Activated B cell treated with CpG ODN at 0.5 μM for 24 hours (primary cell): ENCODE results near the gene TNFRSF1A. TPM values are rescaled to one million over a fixed set of nuclear protein-coding genes. Genes with fewer than 3 reads are reported as not detected.

Source experiments
- ATAC-seq: fragments of 200-7000 bp; cut with Tn5 transposase; one replicate; pipeline ENCODE4 v1.10.0; 2021; ENCODE audit warnings: low read depth, mild to moderate bottlenecking, moderate library complexity
- CTCF ChIA-PET: fragments of 350-600 bp; sonication (Branson Sonifier 250); formaldehyde crosslinking; loops from one replicate; lab custom pipeline; 2021; ENCODE audit warnings: antibody characterized with exemption; lab: Charles Lee
- POLR2A ChIA-PET: fragments of 350-600 bp; sonication (Branson Sonifier 250); formaldehyde crosslinking; loops from one replicate; lab custom pipeline; 2021; ENCODE audit warnings: antibody characterized with exemption; lab: Charles Lee
- DNase-seq: peaks from one replicate; pipeline ENCODE4 v3.0.0; 2022
- H3K27ac Mint-ChIP-seq: one replicate; pipeline ENCODE4 v1.8.0; 2020; ENCODE audit warnings: mixed read lengths
- H3K27me3 Mint-ChIP-seq: one replicate; pipeline ENCODE4 v1.8.0; 2021; ENCODE audit warnings: mixed read lengths
- H3K36me3 Mint-ChIP-seq: one replicate; pipeline ENCODE4 v1.8.0; 2021; ENCODE audit warnings: low read depth, mixed read lengths
- H3K4me1 Mint-ChIP-seq: one replicate; pipeline ENCODE4 v1.8.0; 2021; ENCODE audit warnings: mixed read lengths
- H3K4me3 Mint-ChIP-seq: one replicate; pipeline ENCODE4 v1.8.0; 2020; ENCODE audit warnings: mild to moderate bottlenecking, mixed read lengths
- H3K9me3 Mint-ChIP-seq: one replicate; pipeline ENCODE4 v1.8.0; 2020; ENCODE audit warnings: mixed read lengths
- intact Hi-C: fragments of 100-400 bp; cut with micrococcal nuclease; formaldehyde crosslinking; loops from one replicate; pipeline ENCODE4 v1.15.1; 2024
- total RNA-seq: library from RNA; stranded (reverse); gene quantifications from 2 replicates; pipeline ENCODE4 v1.2.3, GENCODE V29; 2022
- TF ChIP-seq, protein P1 (sequence below): fragments of 200-600 bp; IDR thresholded peaks from one replicate; pipeline ENCODE4 v1.8.0; 2022; ENCODE audit warnings: antibody characterized with exemption, mild to moderate bottlenecking

Gene TNFRSF1A
- total RNA-seq, 1 donor from 2014 or later = not detected

DNA sequence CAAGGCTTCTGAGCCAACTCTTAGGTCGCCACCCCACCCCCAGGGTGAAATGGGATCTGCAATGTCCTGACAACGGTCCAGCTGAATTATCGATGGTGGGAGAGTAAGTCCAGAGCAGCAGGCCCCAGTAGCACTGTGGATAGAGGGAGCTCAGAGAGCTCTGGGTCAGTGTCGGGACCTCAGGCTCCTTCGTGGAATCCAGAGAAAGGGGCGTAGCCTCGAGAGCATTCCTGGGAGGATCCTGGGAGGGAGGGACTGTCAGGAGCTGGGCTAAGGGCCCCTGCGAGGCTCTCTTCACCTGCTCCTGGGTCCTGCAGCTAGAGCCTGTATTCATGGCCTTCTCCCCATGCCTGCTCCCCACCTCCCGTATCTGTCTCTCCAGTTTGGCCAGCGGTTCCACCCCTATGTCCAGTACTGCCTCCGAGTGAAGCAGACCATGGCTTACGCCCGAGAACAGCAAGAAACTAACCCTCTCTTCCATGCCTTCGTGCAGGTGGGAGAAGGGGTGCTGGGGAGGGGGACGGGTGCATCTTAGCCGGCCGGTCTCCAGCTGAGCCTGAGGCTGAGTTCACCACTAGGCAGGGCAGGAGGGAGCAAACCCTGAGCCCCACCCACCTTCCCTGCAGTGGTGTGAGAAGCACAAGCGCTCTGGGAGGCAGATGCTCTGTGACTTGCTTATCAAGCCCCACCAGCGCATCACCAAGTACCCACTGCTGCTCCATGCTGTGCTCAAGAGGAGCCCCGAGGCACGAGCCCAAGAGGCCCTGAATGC lies 24.8 kb downstream of the TNFRSF1A start:
- Mint-ChIP-seq H3K36me3 (no peaks in the 10 kb centered on the region), H3K27ac (no peak overlapping the region), H3K4me3 (no peak overlapping the region), H3K9me3 (no peaks in the 10 kb centered on the region), H3K27me3 (peaks cover 78% of the 10 kb centered on the region), H3K4me1 (peaks cover 2% of the 10 kb centered on the region)
- CTCF ChIA-PET = no interaction called here
- DNase-seq = no peak
- TF ChIP-seq, protein P1, sequence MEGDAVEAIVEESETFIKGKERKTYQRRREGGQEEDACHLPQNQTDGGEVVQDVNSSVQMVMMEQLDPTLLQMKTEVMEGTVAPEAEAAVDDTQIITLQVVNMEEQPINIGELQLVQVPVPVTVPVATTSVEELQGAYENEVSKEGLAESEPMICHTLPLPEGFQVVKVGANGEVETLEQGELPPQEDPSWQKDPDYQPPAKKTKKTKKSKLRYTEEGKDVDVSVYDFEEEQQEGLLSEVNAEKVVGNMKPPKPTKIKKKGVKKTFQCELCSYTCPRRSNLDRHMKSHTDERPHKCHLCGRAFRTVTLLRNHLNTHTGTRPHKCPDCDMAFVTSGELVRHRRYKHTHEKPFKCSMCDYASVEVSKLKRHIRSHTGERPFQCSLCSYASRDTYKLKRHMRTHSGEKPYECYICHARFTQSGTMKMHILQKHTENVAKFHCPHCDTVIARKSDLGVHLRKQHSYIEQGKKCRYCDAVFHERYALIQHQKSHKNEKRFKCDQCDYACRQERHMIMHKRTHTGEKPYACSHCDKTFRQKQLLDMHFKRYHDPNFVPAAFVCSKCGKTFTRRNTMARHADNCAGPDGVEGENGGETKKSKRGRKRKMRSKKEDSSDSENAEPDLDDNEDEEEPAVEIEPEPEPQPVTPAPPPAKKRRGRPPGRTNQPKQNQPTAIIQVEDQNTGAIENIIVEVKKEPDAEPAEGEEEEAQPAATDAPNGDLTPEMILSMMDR = no peak
- ATAC-seq = no peak
- POLR2A ChIA-PET = no interaction called here
- intact Hi-C loops = no loop called here

DNA sequence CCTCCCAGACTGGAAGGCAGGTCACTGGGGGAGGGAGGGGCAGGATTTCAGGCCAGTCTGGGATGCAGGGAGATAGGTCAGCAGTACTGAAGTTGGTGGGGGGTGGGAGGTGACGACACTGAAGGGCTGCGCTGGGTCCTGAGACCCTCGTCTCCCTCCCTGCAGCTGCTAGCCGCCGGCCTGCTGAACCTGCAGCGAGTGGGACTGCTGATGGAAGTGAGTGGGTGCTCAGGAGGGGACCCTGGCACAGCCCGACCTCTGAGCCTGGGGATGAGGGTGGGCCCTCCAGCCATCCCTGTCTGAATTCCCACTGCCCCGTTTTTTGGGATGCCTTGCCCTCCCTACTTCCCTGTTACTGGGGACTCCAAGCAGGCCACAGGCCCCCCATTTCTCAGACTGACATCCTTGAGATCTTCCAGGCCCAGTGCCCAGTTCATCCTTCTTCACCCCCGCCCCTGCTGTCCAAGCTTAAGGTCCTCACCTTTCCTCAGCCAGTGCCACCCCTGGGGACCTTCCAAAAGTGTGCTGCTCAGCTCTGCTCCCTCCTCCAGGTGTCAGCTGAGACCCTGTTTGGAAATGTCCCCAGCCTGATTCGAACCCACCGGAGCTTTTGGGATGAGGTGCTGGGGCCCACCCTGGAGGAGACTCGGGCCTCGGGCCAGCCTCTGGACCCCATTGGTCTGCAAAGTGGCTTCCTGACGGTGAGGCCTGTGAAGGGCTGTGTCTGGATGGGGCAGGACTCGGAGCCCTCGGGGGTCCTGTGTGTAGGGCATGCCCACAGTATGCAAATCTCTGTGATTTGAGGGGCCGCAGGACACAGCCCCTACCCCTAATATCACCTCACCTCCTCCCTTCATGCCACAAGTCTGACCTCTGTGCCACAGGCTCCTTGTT lies 25.9 kb downstream of the TNFRSF1A start:
- H3K9me3 Mint-ChIP-seq = no peaks in the 10 kb centered on the region
- ChIA-PET CTCF (no interaction called here), POLR2A (no interaction called here)
- intact Hi-C loops = no loop called here
- H3K27ac Mint-ChIP-seq = no peak overlapping the region
- H3K4me1 Mint-ChIP-seq = peaks cover 1% of the 10 kb centered on the region
- peaks cover 73% of the 10 kb centered on the region for H3K27me3 Mint-ChIP-seq
- no peak overlapping the region for H3K4me3 Mint-ChIP-seq
- TF ChIP-seq, protein P1 = no peak
- ATAC-seq = no peak
- no peaks in the 10 kb centered on the region for H3K36me3 Mint-ChIP-seq
- no peak for DNase-seq

DNA sequence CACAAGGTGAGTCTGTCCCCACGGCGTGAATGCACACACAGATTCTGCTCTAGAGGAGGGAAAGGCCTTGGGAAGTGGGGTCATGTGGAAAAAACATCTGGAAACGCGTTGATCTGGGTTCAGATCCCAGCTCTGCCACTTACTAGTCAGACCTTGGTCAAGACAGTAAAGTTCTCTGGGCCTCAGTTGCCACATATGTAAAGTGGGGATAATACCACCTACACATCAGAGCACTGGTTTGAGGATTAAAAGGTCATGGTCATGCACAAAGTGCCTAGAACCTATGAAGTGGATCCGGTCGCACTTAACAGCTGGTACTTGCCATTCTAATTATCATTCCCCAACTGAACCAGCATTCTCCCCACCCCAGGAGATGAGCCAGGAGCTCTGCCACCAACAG lies 26.7 kb downstream of the TNFRSF1A start:
- no peaks in the 10 kb centered on the region for H3K36me3 Mint-ChIP-seq
- peaks cover 1% of the 10 kb centered on the region for H3K4me1 Mint-ChIP-seq
- intact Hi-C loops = no loop called here
- ChIA-PET POLR2A (no interaction called here), CTCF (no interaction called here)
- no peak overlapping the region for H3K4me3 Mint-ChIP-seq
- H3K27ac Mint-ChIP-seq = no peak overlapping the region
- H3K27me3 Mint-ChIP-seq = peaks cover 66% of the 10 kb centered on the region
- TF ChIP-seq, protein P1 = no peak
- DNase-seq (no peak), ATAC-seq (no peak)
- no peaks in the 10 kb centered on the region for H3K9me3 Mint-ChIP-seq

DNA sequence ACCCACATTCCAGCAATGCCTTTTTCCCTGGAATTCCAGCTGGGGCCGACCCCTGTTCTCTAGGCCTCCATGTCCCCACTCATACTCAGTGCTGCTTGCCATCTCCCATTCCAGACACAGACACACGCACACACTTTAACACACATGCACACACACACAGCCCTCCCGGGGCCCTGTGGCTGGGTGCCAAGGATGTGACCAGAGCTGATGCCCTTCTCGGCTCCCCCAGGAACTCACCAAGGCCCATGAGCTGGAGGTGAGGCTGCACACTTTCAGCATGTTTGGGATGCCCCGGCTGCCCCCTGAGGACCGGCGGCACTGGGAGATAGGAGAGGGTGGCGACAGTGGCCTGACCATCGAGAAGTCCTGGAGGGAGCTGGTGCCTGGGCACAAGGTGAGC lies 27.1 kb downstream of the TNFRSF1A start:
- CTCF ChIA-PET = no interaction called here
- no peak overlapping the region for H3K27ac Mint-ChIP-seq
- POLR2A ChIA-PET = no interaction called here
- no peak overlapping the region for H3K4me3 Mint-ChIP-seq
- H3K36me3 Mint-ChIP-seq = no peaks in the 10 kb centered on the region
- intact Hi-C loops = no loop called here
- peaks cover 62% of the 10 kb centered on the region for H3K27me3 Mint-ChIP-seq
- H3K9me3 Mint-ChIP-seq = no peaks in the 10 kb centered on the region
- DNase-seq (no peak), ATAC-seq (no peak)
- peaks cover 1% of the 10 kb centered on the region for H3K4me1 Mint-ChIP-seq
- TF ChIP-seq, protein P1 = no peak

DNA sequence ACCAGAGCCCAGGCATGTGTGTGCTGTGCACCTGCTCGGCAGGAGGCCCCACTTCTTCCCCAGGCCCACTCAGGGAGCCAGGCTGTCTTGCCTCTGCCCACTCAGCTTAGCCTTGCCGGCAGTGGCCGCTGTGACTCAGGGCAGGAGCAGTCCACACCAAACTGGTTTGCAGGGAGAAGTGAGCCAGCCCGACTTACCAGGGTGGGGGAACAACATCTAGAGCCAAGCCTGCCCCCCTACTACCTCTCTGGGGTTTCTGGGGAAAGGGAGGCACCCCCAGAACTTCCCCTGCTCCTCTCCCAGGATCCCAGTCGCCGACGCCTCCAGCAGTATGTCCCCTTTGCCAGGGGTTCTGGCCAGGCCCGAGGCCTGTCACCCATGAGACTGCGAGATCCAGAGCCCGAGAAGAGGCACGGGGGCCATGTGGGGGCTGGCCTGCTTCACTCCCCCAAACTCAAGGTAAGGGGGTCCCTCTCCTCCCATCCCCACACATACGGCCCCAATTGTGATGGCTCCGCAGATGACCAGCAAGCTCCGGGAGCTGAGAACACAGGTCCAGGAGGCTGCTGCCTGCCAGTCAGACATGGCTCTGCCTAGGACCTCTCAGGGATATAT lies 28.4 kb downstream of the TNFRSF1A start:
- Mint-ChIP-seq H3K9me3 (no peaks in the 10 kb centered on the region), H3K4me3 (no peak overlapping the region), H3K4me1 (peaks cover 1% of the 10 kb centered on the region), H3K36me3 (no peaks in the 10 kb centered on the region), H3K27ac (no peak overlapping the region), H3K27me3 (peaks cover 61% of the 10 kb centered on the region)
- DNase-seq = no peak
- TF ChIP-seq, protein P1 = no peak
- no peak for ATAC-seq
- ChIA-PET CTCF (no interaction called here), POLR2A (no interaction called here)
- intact Hi-C loops = no loop called here
